SU-DHL-6 (cell line): ENCODE results near the gene OIP5.
A peak's percentile ranks its signal among the peaks of the same experiment; 100 is the strongest.

Experiments used
- H2AFZ ChIP-seq: fragments of 200-600 bp; sonication (generic); 2 replicates; pipeline ENCODE4 v1.6.1; 2014; ENCODE audit warnings: low read depth, mild to moderate bottlenecking, moderate library complexity, mixed read lengths, antibody characterized with exemption, low read length; ENCODE audit not compliant: severe bottlenecking
- H3F3A ChIP-seq: fragments of 200-600 bp; shearing (Covaris generic); 2 replicates; pipeline ENCODE4 v1.6.0; 2016; ENCODE audit warnings: antibody characterized with exemption, mild to moderate bottlenecking; ENCODE audit not compliant: insufficient read depth
- H3K27ac ChIP-seq: fragments of 200-600 bp; sonication (generic); 2 replicates; pipeline ENCODE4 v1.5.1; 2016; ENCODE audit warnings: low read depth, mild to moderate bottlenecking, low read length, moderate library complexity, mixed read lengths
- H3K27me3 ChIP-seq: fragments of 200-600 bp; sonication (generic), shearing (Covaris generic); 2 replicates; pipeline ENCODE4 v1.6.0; 2014; ENCODE audit warnings: mild to moderate bottlenecking, low read length
- H3K36me3 ChIP-seq: fragments of 200-600 bp; sonication (generic); 2 replicates; pipeline ENCODE4 v1.6.1; 2014; ENCODE audit warnings: mild to moderate bottlenecking, low read length, mixed read lengths
- H3K4me2 ChIP-seq: fragments of 300-600, 200-600 bp; shearing (Covaris generic), sonication (generic); 2 replicates; pipeline ENCODE4 v1.6.0; 2014; ENCODE audit warnings: low read length, low read depth, mild to moderate bottlenecking; ENCODE audit not compliant: poor library complexity, severe bottlenecking
- H3K4me3 ChIP-seq: fragments of 200-600 bp; sonication (generic); 2 replicates; pipeline ENCODE4 v1.5.1; 2014; ENCODE audit warnings: antibody characterized with exemption, low read length, mild to moderate bottlenecking, mixed read lengths; ENCODE audit not compliant: insufficient read depth, poor library complexity, severe bottlenecking
- H3K79me2 ChIP-seq: fragments of 200-600 bp; sonication (generic); 2 replicates; pipeline ENCODE4 v1.6.1; 2014; ENCODE audit warnings: mild to moderate bottlenecking, low read length, moderate library complexity; ENCODE audit not compliant: insufficient read depth
- H3K9ac ChIP-seq: fragments of 200-600 bp; sonication (generic); 2 replicates; pipeline ENCODE4 v1.7.0; 2014; ENCODE audit warnings: mild to moderate bottlenecking, low read length
- H3K9me2 ChIP-seq: fragments of 200-600 bp; sonication (generic); replicated peaks from 2 replicates; pipeline ENCODE4 v1.6.1; 2014; ENCODE audit warnings: low read length; ENCODE audit not compliant: insufficient read depth
- H3K9me3 ChIP-seq: fragments of 200-600 bp; sonication (generic); 2 replicates; pipeline ENCODE4 v1.6.1; 2014; ENCODE audit warnings: low read length, mixed read lengths; ENCODE audit not compliant: insufficient read depth
- H4K20me1 ChIP-seq: fragments of 200-600 bp; sonication (generic); 2 replicates; pipeline ENCODE4 v1.6.1; 2014; ENCODE audit warnings: low read depth, mild to moderate bottlenecking, antibody characterized with exemption, low read length, moderate library complexity, mixed read lengths
- EZH2phosphoT487 ChIP-seq: fragments of 200-600 bp; sonication (generic), shearing (Covaris generic); conservative IDR thresholded peaks from 2 replicates; pipeline ENCODE4 v1.6.1; 2018; ENCODE audit warnings: mild to moderate bottlenecking, antibody characterized with exemption, low read length, moderate library complexity, mixed read lengths
- TF ChIP-seq, protein P1 (sequence below): fragments of 200-600 bp; sonication (generic); IDR thresholded peaks from one replicate; pipeline ENCODE4 v1.5.1; 2017; ENCODE audit warnings: antibody characterized with exemption, mild to moderate bottlenecking, low read length, moderate library complexity; ENCODE audit not compliant: insufficient read depth, poor library complexity, severe bottlenecking

Gene OIP5

DNA sequence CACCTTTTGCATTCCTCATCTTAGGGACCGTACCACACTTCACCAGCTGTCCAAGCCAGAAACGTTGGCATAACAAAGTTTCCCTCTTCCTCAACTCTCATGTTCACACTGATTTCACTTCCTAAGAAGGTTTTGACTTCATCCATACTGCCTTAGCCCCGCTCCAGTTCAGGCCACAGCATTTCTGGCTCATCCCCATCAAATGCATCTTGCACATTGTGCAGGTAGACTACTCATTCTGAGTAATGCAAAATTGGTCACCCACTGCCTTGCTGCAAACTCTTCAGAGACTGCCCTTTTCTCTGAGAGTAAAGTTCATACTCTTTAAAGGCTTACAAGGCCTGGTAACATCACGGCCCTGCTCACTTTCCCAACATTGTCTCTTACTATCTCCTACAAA is 9.1 kb upstream of the OIP5 start:
- Histone ChIP-seq H3K27me3 (no peaks in the 10 kb centered on the region), H3K79me2 (peaks cover 90% of the 10 kb centered on the region), H3K36me3 (peaks cover 43% of the 10 kb centered on the region), H3K27ac (no peak overlapping the region), H3K4me3 (no peak overlapping the region), H2AFZ (no peak overlapping the region), H3K9ac (no peak overlapping the region), H3K4me2 (no peak overlapping the region), H3K9me3 (no peaks in the 10 kb centered on the region), H3K9me2 (no peaks in the 10 kb centered on the region), H4K20me1 (peaks cover 23% of the 10 kb centered on the region), H3F3A (no peaks in the 10 kb centered on the region)
- no peak for TF ChIP-seq EZH2phosphoT487
- TF ChIP-seq, protein P1, sequence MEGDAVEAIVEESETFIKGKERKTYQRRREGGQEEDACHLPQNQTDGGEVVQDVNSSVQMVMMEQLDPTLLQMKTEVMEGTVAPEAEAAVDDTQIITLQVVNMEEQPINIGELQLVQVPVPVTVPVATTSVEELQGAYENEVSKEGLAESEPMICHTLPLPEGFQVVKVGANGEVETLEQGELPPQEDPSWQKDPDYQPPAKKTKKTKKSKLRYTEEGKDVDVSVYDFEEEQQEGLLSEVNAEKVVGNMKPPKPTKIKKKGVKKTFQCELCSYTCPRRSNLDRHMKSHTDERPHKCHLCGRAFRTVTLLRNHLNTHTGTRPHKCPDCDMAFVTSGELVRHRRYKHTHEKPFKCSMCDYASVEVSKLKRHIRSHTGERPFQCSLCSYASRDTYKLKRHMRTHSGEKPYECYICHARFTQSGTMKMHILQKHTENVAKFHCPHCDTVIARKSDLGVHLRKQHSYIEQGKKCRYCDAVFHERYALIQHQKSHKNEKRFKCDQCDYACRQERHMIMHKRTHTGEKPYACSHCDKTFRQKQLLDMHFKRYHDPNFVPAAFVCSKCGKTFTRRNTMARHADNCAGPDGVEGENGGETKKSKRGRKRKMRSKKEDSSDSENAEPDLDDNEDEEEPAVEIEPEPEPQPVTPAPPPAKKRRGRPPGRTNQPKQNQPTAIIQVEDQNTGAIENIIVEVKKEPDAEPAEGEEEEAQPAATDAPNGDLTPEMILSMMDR, result no peak

DNA sequence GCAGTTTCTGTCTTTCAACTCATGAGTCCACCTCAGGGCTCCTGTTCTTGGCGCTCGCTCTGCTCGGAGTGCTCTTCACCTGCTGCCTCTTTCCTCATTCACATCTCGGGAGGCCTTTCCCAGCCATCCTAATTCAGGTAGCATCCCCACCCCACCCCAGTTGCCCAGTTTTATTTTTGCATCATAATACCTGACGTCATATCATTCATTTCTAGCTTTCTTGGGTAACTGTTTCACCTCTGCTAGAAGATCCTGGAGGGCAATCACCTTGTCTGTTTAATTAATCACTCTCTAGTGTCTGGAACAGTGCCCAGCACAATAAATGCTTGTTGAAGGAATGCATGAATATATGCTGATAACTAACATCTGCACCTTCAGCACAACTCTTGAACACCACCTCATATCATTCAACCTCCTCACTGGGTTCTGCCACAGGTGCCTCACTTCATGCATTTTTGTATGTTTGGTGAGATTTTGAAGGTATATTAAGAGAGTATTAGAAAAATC is 7.9 kb upstream of the OIP5 start:
- no peaks in the 10 kb centered on the region for H3K9me2 ChIP-seq
- no peak overlapping the region for H3K9ac ChIP-seq
- H3K79me2 ChIP-seq, result peaks cover 91% of the 10 kb centered on the region
- no peaks in the 10 kb centered on the region for H3K27me3 ChIP-seq
- H3K9me3 ChIP-seq, result no peaks in the 10 kb centered on the region
- TF ChIP-seq, protein P1, result no peak
- TF ChIP-seq EZH2phosphoT487, result no peak
- peaks cover 23% of the 10 kb centered on the region for H4K20me1 ChIP-seq
- no peak overlapping the region for H3K4me3 ChIP-seq
- H3F3A ChIP-seq, result no peaks in the 10 kb centered on the region
- peaks cover 36% of the 10 kb centered on the region for H3K36me3 ChIP-seq
- H2AFZ ChIP-seq, result no peak overlapping the region
- H3K4me2 ChIP-seq, result no peak overlapping the region
- H3K27ac ChIP-seq, result no peak overlapping the region

DNA sequence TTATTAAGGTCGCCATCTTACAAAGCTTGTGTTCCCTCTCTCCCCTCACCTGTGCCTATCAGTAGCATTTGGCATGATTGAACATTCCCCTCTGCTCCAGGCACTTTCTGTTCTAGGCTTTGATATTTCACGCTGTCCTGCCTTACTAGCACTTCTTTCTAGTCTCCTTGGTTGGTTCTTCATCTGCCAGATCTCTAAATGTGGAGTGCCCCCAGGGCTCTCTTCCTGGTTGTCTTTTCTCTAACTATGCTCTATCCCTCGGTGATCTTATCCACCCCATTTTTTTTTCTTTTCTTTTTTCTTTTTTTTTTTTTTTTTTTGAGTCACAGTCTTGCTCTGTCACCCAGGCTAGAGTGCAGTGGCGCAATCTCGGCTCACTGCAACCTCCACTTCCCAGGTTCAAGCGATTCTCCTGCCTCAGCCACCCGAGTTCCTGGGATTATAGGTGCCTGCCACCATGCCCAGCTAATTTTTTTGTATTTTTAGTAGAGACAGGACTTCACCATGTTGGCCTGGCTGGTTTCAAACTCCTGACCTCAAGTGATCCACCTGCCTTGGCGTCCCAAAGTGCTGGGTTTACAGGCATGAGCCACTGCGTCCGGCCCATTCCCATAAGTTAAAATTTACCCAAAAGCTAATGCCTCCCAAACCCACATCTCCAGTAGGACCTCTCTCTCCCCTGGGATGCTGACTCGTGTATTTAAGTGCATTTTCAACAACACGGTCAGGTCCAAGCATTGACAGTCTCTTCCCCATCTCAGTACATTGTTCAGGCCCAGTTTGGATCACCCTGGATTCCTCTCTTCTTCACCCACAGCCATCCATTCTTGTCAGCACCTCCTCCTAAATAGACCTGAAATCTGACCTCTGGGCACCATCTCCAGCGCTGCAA is 5.5 kb upstream of the OIP5 start:
- H3K36me3 ChIP-seq, result peaks cover 32% of the 10 kb centered on the region
- H3K27ac ChIP-seq, result no peak overlapping the region
- TF ChIP-seq, protein P1, result no peak
- H3K4me2 ChIP-seq, result peak overlapping the region; percentile 8
- no peak overlapping the region for H2AFZ ChIP-seq
- H3K9ac ChIP-seq, result no peak overlapping the region
- peaks cover 94% of the 10 kb centered on the region for H3K79me2 ChIP-seq
- H3K9me2 ChIP-seq, result no peaks in the 10 kb centered on the region
- peaks cover 12% of the 10 kb centered on the region for H3F3A ChIP-seq
- H3K4me3 ChIP-seq, result no peak overlapping the region
- no peaks in the 10 kb centered on the region for H3K9me3 ChIP-seq
- peaks cover 28% of the 10 kb centered on the region for H4K20me1 ChIP-seq
- no peaks in the 10 kb centered on the region for H3K27me3 ChIP-seq
